H9 (cell line): ENCODE data around the gene ASTN2. TPM values are rescaled to one million over a fixed set of nuclear protein-coding genes. Genes with fewer than 3 reads are reported as not detected.
A peak's percentile ranks its signal among the peaks of the same experiment; 100 is the strongest.

Source experiments
- DNase-seq: peaks from one replicate; pipeline ENCODE4 v3.0.0-alpha.2; 2017
- H2AFZ ChIP-seq: one replicate; pipeline ENCODE4 v1.6.1; 2013; ENCODE audit warnings: mild to moderate bottlenecking, low read length, control low read depth, moderate library complexity
- H2AK5ac ChIP-seq: 2 replicates; pipeline ENCODE4 v1.6.1; 2013; ENCODE audit warnings: low read length, control low read depth, mixed read lengths; ENCODE audit not compliant: insufficient read length
- H2BK120ac ChIP-seq: one replicate; pipeline ENCODE4 v1.6.1; 2013; ENCODE audit warnings: low read depth, mild to moderate bottlenecking, low read length, control low read depth, inconsistent platforms; ENCODE audit not compliant: poor library complexity, severe bottlenecking
- H2BK12ac ChIP-seq: 2 replicates; pipeline ENCODE4 v1.6.1; 2013; ENCODE audit warnings: low read length, control low read depth, mixed read lengths, low read depth; ENCODE audit not compliant: insufficient read length
- H2BK15ac ChIP-seq: 2 replicates; pipeline ENCODE4 v1.6.1; 2013; ENCODE audit warnings: low read depth, low read length, control low read depth
- H2BK20ac ChIP-seq: one replicate; pipeline ENCODE4 v1.6.1; 2013; ENCODE audit warnings: low read depth, mild to moderate bottlenecking, low read length, control low read depth, inconsistent platforms; ENCODE audit not compliant: poor library complexity, severe bottlenecking
- H2BK5ac ChIP-seq: 2 replicates; pipeline ENCODE4 v1.6.1; 2013; ENCODE audit warnings: low read length, control low read depth, mixed read lengths; ENCODE audit not compliant: insufficient read length
- H3K14ac ChIP-seq: 2 replicates; pipeline ENCODE4 v1.6.1; 2013; ENCODE audit warnings: low read length, control low read depth; ENCODE audit not compliant: insufficient read depth
- H3K18ac ChIP-seq: 2 replicates; pipeline ENCODE4 v1.6.1; 2013; ENCODE audit warnings: low read depth, mild to moderate bottlenecking, mixed read lengths, low read length, control low read depth; ENCODE audit not compliant: insufficient read length
- H3K23ac ChIP-seq: 2 replicates; pipeline ENCODE4 v1.6.1; 2013; ENCODE audit warnings: low read length, control low read depth, mixed read lengths, low read depth; ENCODE audit not compliant: insufficient read length
- H3K23me2 ChIP-seq: 2 replicates; pipeline ENCODE4 v1.6.1; 2013; ENCODE audit warnings: low read depth, mild to moderate bottlenecking, mixed read lengths, low read length, control low read depth; ENCODE audit not compliant: insufficient read length, poor library complexity, severe bottlenecking
- H3K27ac ChIP-seq: 2 replicates; pipeline ENCODE4 v1.5.1; 2013; ENCODE audit warnings: low read length, control low read depth, mixed read lengths, low read depth; ENCODE audit not compliant: insufficient read length
- H3K27me3 ChIP-seq: 2 replicates; pipeline ENCODE4 v1.6.1; 2013; ENCODE audit warnings: low read length, control low read depth, inconsistent platforms; ENCODE audit not compliant: insufficient read depth
- H3K4ac ChIP-seq: 2 replicates; pipeline ENCODE4 v1.6.1; 2013; ENCODE audit warnings: low read depth, mild to moderate bottlenecking, control low read depth, inconsistent platforms, low read length, moderate library complexity
- H3K4me1 ChIP-seq: 2 replicates; pipeline ENCODE4 v1.6.1; 2013; ENCODE audit warnings: low read length, control low read depth, inconsistent platforms; ENCODE audit not compliant: insufficient read depth
- H3K4me2 ChIP-seq: 2 replicates; pipeline ENCODE4 v1.6.1; 2013; ENCODE audit warnings: low read length, control low read depth, mixed read lengths; ENCODE audit not compliant: insufficient read length, insufficient read depth
- H3K56ac ChIP-seq: 2 replicates; pipeline ENCODE4 v1.6.1; 2013; ENCODE audit warnings: low read depth, mild to moderate bottlenecking, mixed read lengths, low read length, control low read depth; ENCODE audit not compliant: insufficient read length
- H3K79me1 ChIP-seq: 2 replicates; pipeline ENCODE4 v1.6.1; 2013; ENCODE audit warnings: low read depth, mild to moderate bottlenecking, moderate library complexity, low read length, control low read depth, inconsistent platforms; ENCODE audit not compliant: insufficient read depth, poor library complexity, severe bottlenecking
- H3K79me2 ChIP-seq: 2 replicates; pipeline ENCODE4 v1.6.1; 2013; ENCODE audit warnings: low read length, control low read depth, inconsistent platforms; ENCODE audit not compliant: insufficient read depth
- H3K9ac ChIP-seq: 2 replicates; pipeline ENCODE4 v1.6.1; 2013; ENCODE audit warnings: low read length, control low read depth, mixed read lengths; ENCODE audit not compliant: insufficient read length; ENCODE audit errors: extremely low read depth
- H3K9me3 ChIP-seq: one replicate; pipeline ENCODE4 v1.6.1; 2013; ENCODE audit warnings: low read depth, low read length, inconsistent platforms; ENCODE audit not compliant: control insufficient read depth
- H3T11ph ChIP-seq: one replicate; pipeline ENCODE4 v1.6.1; 2013; ENCODE audit warnings: mild to moderate bottlenecking, low read length, control low read depth, inconsistent platforms
- H4K20me1 ChIP-seq: one replicate; pipeline ENCODE4 v1.6.1; 2013; ENCODE audit not compliant: control insufficient read depth, insufficient read length, insufficient read depth
- H4K5ac ChIP-seq: 2 replicates; pipeline ENCODE4 v1.6.1; 2013; ENCODE audit warnings: low read depth, mild to moderate bottlenecking, mixed read lengths, low read length, control low read depth; ENCODE audit not compliant: insufficient read length
- H4K8ac ChIP-seq: replicated peaks from 2 replicates; pipeline ENCODE4 v1.6.1; 2013; ENCODE audit warnings: low read length, control low read depth, mixed read lengths, low read depth; ENCODE audit not compliant: insufficient read length
- H4K91ac ChIP-seq: 2 replicates; pipeline ENCODE4 v1.6.1; 2013; ENCODE audit warnings: low read depth, mild to moderate bottlenecking, moderate library complexity, mixed read lengths, low read length, control low read depth; ENCODE audit not compliant: insufficient read length
- H3K27ac Mint-ChIP-seq, 3 experiments: 2 replicates in 2 of 3; 3 replicates in 1 of 3; pipeline ENCODE4 v1.8.0; 2020 to 2021; ENCODE audit warnings: mixed read lengths in 3 of 3, mild to moderate bottlenecking in 1 of 3, moderate library complexity in 1 of 3
- H3K27me3 Mint-ChIP-seq: 2 replicates; pipeline ENCODE4 v1.8.0; 2021; ENCODE audit warnings: low read depth, mild to moderate bottlenecking, moderate library complexity, mixed read lengths
- H3K36me3 Mint-ChIP-seq, 3 experiments: 2 replicates in 2 of 3; 3 replicates in 1 of 3; pipeline ENCODE4 v1.8.0; 2020 to 2021; ENCODE audit warnings: low read depth in 3 of 3, mixed read lengths in 3 of 3; ENCODE audit not compliant: insufficient read depth in 1 of 3
- H3K4me1 Mint-ChIP-seq, 2 experiments: 2 replicates each; pipeline ENCODE4 v1.8.0; 2020; ENCODE audit warnings: mixed read lengths in 2 of 2
- H3K4me3 Mint-ChIP-seq, 2 experiments: 2 replicates in 1 of 2; 3 replicates in 1 of 2; pipeline ENCODE4 v1.8.0; 2020 to 2021; ENCODE audit warnings: mild to moderate bottlenecking in 2 of 2, mixed read lengths in 2 of 2, moderate library complexity in 1 of 2
- H3K9me3 Mint-ChIP-seq, 2 experiments: 2 replicates in 1 of 2; 3 replicates in 1 of 2; pipeline ENCODE4 v1.8.0; 2020; ENCODE audit warnings: mild to moderate bottlenecking in 2 of 2, mixed read lengths in 2 of 2, moderate library complexity in 1 of 2
- CTCF ChIP-seq: fragments of 200-600 bp; sonication (generic); conservative IDR thresholded peaks from 3 replicates; pipeline ENCODE4 v1.8.0; 2021; ENCODE audit warnings: antibody characterized with exemption, mild to moderate bottlenecking
- WGBS: extraction: QIAGEN DNeasy Blood & Tissue Kit; methylation state at CpG from one replicate; pipeline ENCODE4 v1.1.7; 2013; ENCODE audit warnings: missing lambda C conversion rate, low lambda C conversion rate, mixed read lengths; ENCODE audit not compliant: insufficient read length; ENCODE audit errors: extremely low coverage; 5-methylcytosine and 5-hydroxymethylcytosine counted together
- total RNA-seq: library from RNA; stranded (reverse); gene quantifications from 2 replicates; pipeline ENCODE4 v1.2.1, GENCODE V29; 2021

Gene ASTN2
- total RNA-seq, 1 experiment from 2014 or later = 9.7 TPM

GRCh38 chr9:116873491-116873890 lies 541.4 kb downstream of the ASTN2 start:
- Histone ChIP-seq H3K9me3 (no peaks in the 10 kb centered on the region), H3K79me2 (no peaks in the 10 kb centered on the region), H3K18ac (no peak overlapping the region), H4K8ac (no peak overlapping the region), H3K23me2 (no peaks in the 10 kb centered on the region), H2BK20ac (no peak overlapping the region), H3K23ac (no peak overlapping the region), H3K27me3 (no peaks in the 10 kb centered on the region), H2BK15ac (no peak overlapping the region), H3T11ph (no peak overlapping the region), H2BK12ac (no peak overlapping the region), H2BK120ac (no peak overlapping the region), H4K20me1 (no peaks in the 10 kb centered on the region), H3K56ac (no peak overlapping the region), H4K91ac (no peak overlapping the region), H2AFZ (no peak overlapping the region), H2BK5ac (no peak overlapping the region), H2AK5ac (no peak overlapping the region), H3K14ac (no peak overlapping the region), H3K4ac (no peak overlapping the region), H4K5ac (no peak overlapping the region), H3K4me1 (peaks cover 3% of the 10 kb centered on the region; the same call in 1 of the 2 replicates), H3K79me1 (no peaks in the 10 kb centered on the region), H3K9ac (no peak overlapping the region), H3K27ac (no peak overlapping the region), H3K4me2 (no peak overlapping the region)
- peak overlapping the region in 1 of 3 experiments; percentile 23; a peak in 2 of 7 replicates for H3K27ac Mint-ChIP-seq
- no peaks in the 10 kb centered on the region for H3K27me3 Mint-ChIP-seq
- no peak for TF ChIP-seq CTCF
- H3K4me1 Mint-ChIP-seq = peaks cover 4% of the 10 kb centered on the region in 2 experiments; a peak in 3 of 4 replicates
- H3K9me3 Mint-ChIP-seq = peaks cover 23% of the 10 kb centered on the region in 2 experiments
- H3K36me3 Mint-ChIP-seq = peaks cover 5 to 14% (median 12%) of the 10 kb centered on the region in 3 experiments
- no CpG with 5 or more reads among the region's 2 CpGs for WGBS
- no peak for DNase-seq
- no peak overlapping the region for H3K4me3 Mint-ChIP-seq
